Measurements from ENCODE around the gene POLE2.
"Not testable (repeated sequence)": the region's sequence is repeated elsewhere in the genome, so short reads cannot be mapped to it uniquely, and the experiment has no call there.

POLE2 gene

GRCh38 chr14:49687942-49688700 is at the start of gene POLE2:
Gene POLE2, minus strand, starts transcription at chr14:49688214. Its CDS starts 11 bp downstream, at chr14:49688203.
- peak; percentile 67 for DNase-seq (ENCODE audit: low read depth)
- TF ChIP-seq CTCF (IDR thresholded peaks at IDR 0.05; ENCODE audit: low read length, missing control alignments): no peak
- peak within 1 kb of the TSS; percentile 74 for H3K4me3 ChIP-seq (replicated peaks; ENCODE audit: low read depth, low read length)

GRCh38 chr14:49735669-49736068 is 47.7 kb upstream of the POLE2 start:
- not testable (repeated sequence) for H3K4me3 ChIP-seq (replicated peaks; ENCODE audit: low read depth, low read length); DNase-seq (ENCODE audit: low read depth)

DNA sequence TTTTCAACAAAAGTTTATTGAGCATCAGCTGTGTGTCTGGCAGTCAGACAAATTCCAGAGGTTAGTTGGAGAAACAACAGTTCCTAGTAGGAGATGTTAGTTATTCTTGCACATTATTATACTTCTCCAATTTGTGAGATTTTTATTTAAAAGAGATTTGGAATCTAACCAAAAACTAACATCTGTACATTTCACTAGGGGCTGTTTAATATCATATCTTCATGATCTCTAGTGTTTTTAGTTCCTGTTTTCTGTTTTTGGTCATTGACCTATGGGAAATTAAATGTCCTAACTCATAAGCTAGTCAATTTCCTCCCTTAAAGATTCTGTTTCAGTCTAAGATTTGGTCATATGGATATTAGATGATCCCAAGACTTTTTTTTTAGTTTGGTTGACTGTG is 45.8 kb upstream of the POLE2 start:
- no peak for DNase-seq (ENCODE audit: low read depth)
- no peak overlapping the region for H3K4me3 ChIP-seq (replicated peaks; ENCODE audit: low read depth, low read length)
- TF ChIP-seq CTCF (IDR thresholded peaks at IDR 0.05; ENCODE audit: low read length, missing control alignments): no peak

GRCh38 chr14:49732896-49733295 is 44.9 kb upstream of the POLE2 start:
- H3K4me3 ChIP-seq (replicated peaks; ENCODE audit: low read depth, low read length): no peak overlapping the region
- TF ChIP-seq CTCF (IDR thresholded peaks at IDR 0.05; ENCODE audit: low read length, missing control alignments): no peak
- DNase-seq (ENCODE audit: low read depth): no peak

- TF ChIP-seq CTCF (IDR thresholded peaks at IDR 0.05; ENCODE audit: low read length, missing control alignments): no peak
- no peak for DNase-seq (ENCODE audit: low read depth)
- H3K4me3 ChIP-seq (replicated peaks; ENCODE audit: low read depth, low read length): no peak overlapping the region
These were observed 39.2 kb upstream of the POLE2 start for GRCh38 chr14:49727171-49727570.

DNA sequence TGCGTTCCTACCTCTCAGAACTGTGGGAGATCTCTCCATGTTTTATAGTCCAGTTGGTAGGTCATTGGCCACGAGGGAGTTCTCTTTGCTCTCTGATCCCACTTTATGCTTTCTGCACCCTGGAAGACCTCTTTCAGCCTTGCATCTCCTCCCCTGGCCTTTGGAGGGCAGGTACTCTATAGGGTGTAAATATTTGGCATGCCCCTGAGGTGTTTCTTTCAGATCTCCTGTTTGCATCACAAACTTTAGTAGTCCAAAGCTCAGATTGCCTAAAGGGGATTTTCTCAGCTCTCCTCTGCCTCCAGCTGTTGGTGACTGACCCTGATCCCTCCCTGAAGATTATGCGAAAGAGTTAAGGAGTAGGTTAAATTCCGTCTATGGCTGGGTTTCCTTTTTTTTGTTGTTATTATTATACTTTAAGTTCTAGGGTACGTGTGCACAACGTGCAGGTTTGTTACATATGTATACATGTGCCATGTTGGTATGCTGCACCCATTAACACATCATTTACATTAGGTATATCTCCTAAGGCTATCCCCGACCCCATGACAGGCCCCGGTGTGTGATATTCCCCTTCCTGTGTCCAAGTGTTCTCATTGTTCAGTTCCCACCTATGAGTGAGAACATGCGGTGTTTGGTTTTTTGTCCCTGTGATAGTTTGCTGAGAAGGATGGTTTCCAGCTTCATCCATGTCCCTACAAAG is 33.9 kb upstream of the POLE2 start:
- H3K4me3 ChIP-seq (replicated peaks; ENCODE audit: low read depth, low read length); DNase-seq (ENCODE audit: low read depth): not testable (repeated sequence)

DNA sequence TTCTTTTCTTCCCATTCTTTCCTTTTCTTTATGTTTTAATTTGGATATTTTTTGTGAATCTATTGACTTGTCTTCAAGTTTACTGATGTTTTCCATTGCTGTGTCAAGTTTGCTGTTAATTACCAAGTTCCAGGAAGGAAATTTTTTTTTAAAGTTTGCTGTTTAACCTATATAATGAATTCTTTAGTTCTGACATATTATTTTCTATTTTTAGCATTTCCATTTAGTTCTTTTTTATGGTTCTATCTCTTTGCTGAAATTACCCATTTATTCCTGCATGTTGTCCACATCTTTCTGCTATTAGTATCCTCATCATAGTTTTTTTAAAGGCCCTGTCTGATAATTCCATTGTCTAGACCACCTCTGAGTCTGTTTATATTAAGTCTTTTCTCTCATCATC is 32.7 kb upstream of the POLE2 start:
- no peak overlapping the region for H3K4me3 ChIP-seq (replicated peaks; ENCODE audit: low read depth, low read length)
- no peak for DNase-seq (ENCODE audit: low read depth)
- no peak for TF ChIP-seq CTCF (IDR thresholded peaks at IDR 0.05; ENCODE audit: low read length, missing control alignments)

DNA sequence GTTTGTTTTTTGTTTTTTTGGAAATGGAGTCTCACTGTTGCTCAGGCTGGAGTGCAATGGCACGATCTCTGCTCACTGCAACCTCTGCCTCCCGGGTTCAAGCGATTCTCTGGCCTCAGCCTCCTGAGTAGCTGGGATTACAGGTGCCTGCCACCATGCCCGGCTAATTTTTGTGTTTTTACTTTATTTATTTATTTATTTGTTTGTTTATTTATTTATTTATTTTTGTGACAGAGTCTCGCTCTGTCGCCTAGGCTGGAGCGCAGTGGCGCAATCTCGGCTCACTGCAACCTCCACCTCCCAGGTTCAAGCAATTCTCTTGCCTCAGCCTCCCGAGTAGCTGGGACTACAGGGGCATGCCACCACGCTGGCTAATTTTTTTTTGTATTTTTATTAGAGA is 23.0 kb upstream of the POLE2 start:
- not testable (repeated sequence) for H3K4me3 ChIP-seq (replicated peaks; ENCODE audit: low read depth, low read length); DNase-seq (ENCODE audit: low read depth)

GRCh38 chr14:49704471-49704870 is 16.5 kb upstream of the POLE2 start:
- not testable (repeated sequence) for H3K4me3 ChIP-seq (replicated peaks; ENCODE audit: low read depth, low read length); DNase-seq (ENCODE audit: low read depth)

Measured in fibroblast of pulmonary artery (primary cell).